Measurements from ENCODE around the gene KCNB1.

The KCNB1 gene

GRCh38 chr20:49469060-49469459 is 13.4 kb downstream of the KCNB1 start:
- DNase-seq (ENCODE audit: low read depth in 2 of 2) = no peak

GRCh38 chr20:49468412-49468811 is 14.1 kb downstream of the KCNB1 start:
- DNase-seq (ENCODE audit: low read depth in 2 of 2) = no peak

- DNase-seq (ENCODE audit: low read depth in 2 of 2) = no peak
Observed at GRCh38 chr20:49466114-49466912, 16.2 kb downstream of the KCNB1 start.

GRCh38 chr20:49464556-49464955 is 17.9 kb downstream of the KCNB1 start:
- DNase-seq (ENCODE audit: low read depth in 2 of 2) = no peak

- no peak for DNase-seq (ENCODE audit: low read depth in 2 of 2)
Observed at GRCh38 chr20:49462626-49463025, 19.8 kb downstream of the KCNB1 start.

- no peak for DNase-seq (ENCODE audit: low read depth in 2 of 2)
Observed at GRCh38 chr20:49461894-49462620, 20.4 kb downstream of the KCNB1 start.

- no peak for DNase-seq (ENCODE audit: low read depth in 2 of 2)
Observed at GRCh38 chr20:49460916-49461315, 21.6 kb downstream of the KCNB1 start.

- DNase-seq (ENCODE audit: low read depth in 2 of 2) = no peak
Observed at GRCh38 chr20:49460131-49460530, 22.3 kb downstream of the KCNB1 start.

GRCh38 chr20:49459684-49460083 is 22.8 kb downstream of the KCNB1 start:
- no peak for DNase-seq (ENCODE audit: low read depth in 2 of 2)

- no peak for DNase-seq (ENCODE audit: low read depth in 2 of 2)
Observed at GRCh38 chr20:49457444-49457843, 25.0 kb downstream of the KCNB1 start.

GRCh38 chr20:49456646-49457045 is 25.8 kb downstream of the KCNB1 start:
- no peak for DNase-seq (ENCODE audit: low read depth in 2 of 2)

GRCh38 chr20:49455691-49456090 is 26.8 kb downstream of the KCNB1 start:
- no peak for DNase-seq (ENCODE audit: low read depth in 2 of 2)

- DNase-seq (ENCODE audit: low read depth in 2 of 2) = no peak
Observed at GRCh38 chr20:49452011-49452482, 30.4 kb downstream of the KCNB1 start.

- no peak for DNase-seq (ENCODE audit: low read depth in 2 of 2)
Observed at GRCh38 chr20:49450281-49450721, 32.2 kb downstream of the KCNB1 start.

- no peak for DNase-seq (ENCODE audit: low read depth in 2 of 2)
Observed at GRCh38 chr20:49448917-49449316, 33.6 kb downstream of the KCNB1 start.

GRCh38 chr20:49447946-49448809 is 34.3 kb downstream of the KCNB1 start:
- no peak for DNase-seq (ENCODE audit: low read depth in 2 of 2)

- DNase-seq (ENCODE audit: low read depth in 2 of 2) = no peak
Observed at GRCh38 chr20:49447364-49447763, 35.1 kb downstream of the KCNB1 start.

- DNase-seq (ENCODE audit: low read depth in 2 of 2) = no peak
Observed at GRCh38 chr20:49446808-49447207, 35.7 kb downstream of the KCNB1 start.

GRCh38 chr20:49446080-49446479 is 36.4 kb downstream of the KCNB1 start:
- no peak for DNase-seq (ENCODE audit: low read depth in 2 of 2)

GRCh38 chr20:49445176-49445575 is 37.3 kb downstream of the KCNB1 start:
- DNase-seq (ENCODE audit: low read depth in 2 of 2) = no peak

GRCh38 chr20:49444553-49444990 is 37.9 kb downstream of the KCNB1 start:
- no peak for DNase-seq (ENCODE audit: low read depth in 2 of 2)

- no peak for DNase-seq (ENCODE audit: low read depth in 2 of 2)
Observed at GRCh38 chr20:49437057-49437456, 45.4 kb downstream of the KCNB1 start.

Data from stimulated activated CD4-positive, alpha-beta T cell treated with anti-CD3 and anti-CD28 coated beads, Interleukin-1b, Interleukin-23, amount 100 ng/mL, for 4 hours (primary cell).